Mucosa of descending colon (tissue), 3 donors: ENCODE results near the gene PALM2AKAP2. TPM values are rescaled to one million over a fixed set of nuclear protein-coding genes. Genes with fewer than 3 reads are reported as not detected.
"Not testable (repeated sequence)": the region's sequence is repeated elsewhere in the genome, so short reads cannot be mapped to it uniquely, and the experiment has no call there.

Experiments
- ATAC-seq: fragments of 200-7000 bp; cut with Tn5 transposase; one replicate; pipeline ENCODE4 v1.9.1; 2020; ENCODE audit warnings: mild to moderate bottlenecking, moderate library complexity
- DNase-seq, 3 donors: peaks; one replicate each; pipeline ENCODE4 v3.0.0-alpha.2; 2020
- H3K36me3 ChIP-seq: fragments of 200-600 bp; one replicate; pipeline ENCODE4 v1.8.0; 2021; ENCODE audit warnings: low read depth, mild to moderate bottlenecking
- H3K4me1 ChIP-seq: fragments of 200-600 bp; one replicate; pipeline ENCODE4 v1.8.0; 2021; ENCODE audit warnings: low read depth, mild to moderate bottlenecking
- H3K4me3 ChIP-seq: fragments of 200-600 bp; one replicate; pipeline ENCODE4 v1.8.0; 2021; ENCODE audit warnings: mild to moderate bottlenecking
- H3K9me3 ChIP-seq: fragments of 200-600 bp; one replicate; pipeline ENCODE4 v1.8.0; 2021; ENCODE audit warnings: mild to moderate bottlenecking
- CTCF ChIP-seq: fragments of 200-600 bp; IDR thresholded peaks from one replicate; pipeline ENCODE4 v1.8.0; 2022; ENCODE audit warnings: antibody characterized with exemption, mild to moderate bottlenecking
- intact Hi-C, 2 donors: fragments of 100-400 bp; cut with DNase I in 1 of 2; cut with micrococcal nuclease in 1 of 2; formaldehyde crosslinking; loops; one replicate each; pipeline versions ENCODE4 v1.11.0 to v1.11.1; 2022; cut with DNase I, micrococcal nuclease
- total RNA-seq, 3 donors: library from RNA; stranded (reverse); fragmentation: NEBNext Ultra II Directional in 2 of 3; extraction: Animal tissue kit (Norgen Biotek cat#: 25700) in 2 of 3; gene quantifications; one replicate each; pipeline versions ENCODE4 v1.2.1 to v1.2.4, GENCODE V29; 2021 to 2023
- donor health status: DM: no; HTN: no; CAD: no; lungs with moderate emphysema.
- donor health status: DM: no; HTN: no; CAD: no.
- donor health status: DM: no; HTN: yes; CAD: no.

The PALM2AKAP2 gene
- total RNA-seq, 3 donors from 2014 or later = 0.69 to 5.3 (median 2.0) TPM

DNA sequence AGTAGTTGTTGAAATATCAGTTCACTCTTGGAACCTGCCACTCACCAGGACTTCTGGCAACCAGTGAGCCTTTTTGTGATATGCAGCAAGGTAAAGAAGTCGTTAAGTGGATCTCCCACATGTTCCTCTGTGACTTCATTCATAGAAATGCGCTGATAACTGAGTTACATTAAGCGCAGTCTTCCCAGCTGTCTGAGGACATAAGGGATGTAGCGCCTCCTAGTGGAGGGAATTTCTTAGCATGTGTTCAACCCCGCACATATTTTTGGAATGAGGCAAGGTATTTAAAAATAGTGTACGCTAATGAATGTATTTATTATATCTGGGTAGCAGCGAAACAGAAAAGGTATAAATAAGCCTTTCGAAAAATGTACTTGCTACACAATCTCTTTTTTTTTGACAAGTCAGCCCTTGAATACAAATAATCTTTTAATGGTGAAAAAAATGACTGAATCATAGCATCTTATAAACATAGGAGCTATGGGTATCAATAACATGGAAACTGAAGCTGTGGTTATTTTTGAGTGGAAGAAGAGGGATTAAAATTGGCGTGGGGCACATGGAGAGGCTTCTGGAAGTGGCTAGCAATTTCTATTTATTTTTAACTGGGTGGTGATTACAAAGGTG, 38.0 kb downstream of the PALM2AKAP2 start:
- H3K9me3 ChIP-seq = no peaks in the 10 kb centered on the region
- peak in 1 of 3 donors; percentile 91 for DNase-seq

DNA sequence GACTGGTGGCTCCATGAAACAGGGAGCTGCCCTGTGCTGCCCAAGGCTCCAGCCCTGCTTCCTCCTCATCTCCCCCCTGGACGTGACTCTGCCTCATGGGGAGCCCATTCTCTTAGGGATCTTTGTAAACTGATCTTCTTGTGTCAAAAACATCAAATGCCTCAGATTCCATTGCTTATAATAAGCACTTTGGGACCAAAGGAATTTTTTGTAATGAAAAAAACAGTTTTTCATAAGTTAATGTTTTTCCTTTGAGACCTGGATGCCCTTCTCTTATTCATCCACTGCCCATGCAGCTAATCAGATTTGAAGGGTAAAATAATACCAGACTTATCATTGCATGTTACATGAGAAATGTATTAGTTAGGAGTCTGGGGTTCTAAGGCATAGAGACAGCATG, 41.7 kb downstream of the PALM2AKAP2 start:
- no peak for ATAC-seq
- H3K9me3 ChIP-seq = no peaks in the 10 kb centered on the region
- H3K36me3 ChIP-seq = no peaks in the 10 kb centered on the region
- H3K4me3 ChIP-seq = no peak overlapping the region
- intact Hi-C loops = no loop called here
- H3K4me1 ChIP-seq = no peaks in the 10 kb centered on the region
- no peak for TF ChIP-seq CTCF
- no peak for DNase-seq

More for the DNA sequence above, 38.0 kb downstream of the PALM2AKAP2 start:
- peak; percentile 55 for TF ChIP-seq CTCF
- ATAC-seq = peak; percentile 75
- H3K4me3 ChIP-seq = no peak overlapping the region
- intact Hi-C loops = loop anchor here (5.0 kb wide), 2 partner anchors 241 to 246 kb away; no protein-coding TSS in a partner anchor
- no peaks in the 10 kb centered on the region for H3K4me1 ChIP-seq
- no peaks in the 10 kb centered on the region for H3K36me3 ChIP-seq

DNA sequence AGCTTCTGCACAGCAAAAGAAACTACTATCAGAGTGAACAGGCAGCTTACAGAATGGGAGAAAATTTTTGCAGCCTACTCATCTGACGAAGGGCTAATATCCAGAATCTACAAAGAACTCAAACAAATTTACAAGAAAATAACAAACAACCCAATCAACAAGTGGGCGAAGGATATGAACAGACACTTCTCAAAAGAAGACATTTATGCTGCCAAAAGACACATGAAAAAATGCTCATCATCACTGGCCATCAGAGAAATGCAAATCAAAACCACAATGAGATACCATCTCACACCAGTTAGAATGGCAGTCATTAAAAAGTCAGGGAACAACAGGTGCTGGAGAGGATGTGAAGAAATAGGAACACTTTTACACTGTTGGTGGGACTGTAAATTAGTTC, 45.4 kb downstream of the PALM2AKAP2 start:
- DNase-seq, H3K4me1 ChIP-seq, H3K4me3 ChIP-seq, ATAC-seq, intact Hi-C loops, H3K36me3 ChIP-seq, H3K9me3 ChIP-seq: not testable (repeated sequence)

GRCh38 chr9:109826559-109826958, 46.6 kb downstream of the PALM2AKAP2 start:
- Histone ChIP-seq H3K36me3 (no peaks in the 10 kb centered on the region), H3K9me3 (no peaks in the 10 kb centered on the region), H3K4me1 (no peaks in the 10 kb centered on the region), H3K4me3 (no peak overlapping the region)
- DNase-seq = no peak
- intact Hi-C loops = no loop called here
- no peak for TF ChIP-seq CTCF
- ATAC-seq = no peak

- no peak for ATAC-seq
- intact Hi-C loops = no loop called here
- Histone ChIP-seq H3K4me1 (no peaks in the 10 kb centered on the region), H3K4me3 (no peak overlapping the region), H3K36me3 (no peaks in the 10 kb centered on the region), H3K9me3 (no peaks in the 10 kb centered on the region)
- no peak for DNase-seq
- no peak for TF ChIP-seq CTCF
Observed at GRCh38 chr9:109828254-109828653, 48.3 kb downstream of the PALM2AKAP2 start.
